Measurements from ENCODE around the gene CEP295NL.

The CEP295NL gene

DNA sequence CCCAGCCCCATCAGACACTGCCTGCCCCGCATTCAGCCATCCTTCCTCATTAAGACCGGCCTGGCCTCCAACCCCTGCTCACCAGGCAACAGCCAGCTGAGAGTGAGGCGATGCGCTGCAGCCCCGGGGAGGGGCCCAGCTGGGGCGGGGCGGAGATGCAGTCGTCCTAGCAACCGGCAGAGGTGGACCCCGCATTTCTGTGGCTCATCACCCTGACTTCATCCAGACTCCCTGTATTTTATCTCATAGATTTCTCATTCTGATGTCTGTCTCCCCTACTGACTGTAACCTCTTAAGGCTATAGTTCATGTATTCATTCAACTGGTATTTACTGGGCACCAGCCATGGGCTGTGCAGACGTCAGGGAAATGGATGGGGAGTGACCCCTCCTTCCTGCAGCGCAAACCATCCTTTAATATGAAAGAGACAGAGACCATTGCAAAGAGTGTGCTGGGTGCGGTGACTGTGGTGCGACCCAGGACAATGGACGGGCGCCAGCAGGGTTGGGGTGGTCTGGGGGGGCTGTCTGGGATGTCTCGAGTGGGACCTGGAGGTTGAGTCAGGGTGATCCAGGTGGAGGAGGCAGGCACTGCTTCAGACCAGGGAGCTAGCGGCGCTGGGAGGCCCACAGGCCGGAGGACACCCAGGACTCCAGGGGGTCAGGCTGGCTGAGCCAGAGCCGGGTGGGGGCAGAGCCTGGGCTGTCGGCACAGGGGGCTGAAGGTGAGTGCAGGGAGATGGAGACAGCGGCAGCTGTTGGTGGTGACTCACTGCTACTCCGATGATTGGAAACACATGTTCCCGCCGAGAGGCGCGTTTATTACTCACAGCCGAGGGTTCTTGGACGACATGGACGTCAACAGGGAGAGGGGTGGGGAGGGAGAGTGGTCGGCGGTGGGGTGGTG is 32.7 kb upstream of the CEP295NL start:
- no peak for DNase-seq
- no peak overlapping the region for H3K4me2 ChIP-seq (ENCODE audit: low read depth, low read length)

DNA sequence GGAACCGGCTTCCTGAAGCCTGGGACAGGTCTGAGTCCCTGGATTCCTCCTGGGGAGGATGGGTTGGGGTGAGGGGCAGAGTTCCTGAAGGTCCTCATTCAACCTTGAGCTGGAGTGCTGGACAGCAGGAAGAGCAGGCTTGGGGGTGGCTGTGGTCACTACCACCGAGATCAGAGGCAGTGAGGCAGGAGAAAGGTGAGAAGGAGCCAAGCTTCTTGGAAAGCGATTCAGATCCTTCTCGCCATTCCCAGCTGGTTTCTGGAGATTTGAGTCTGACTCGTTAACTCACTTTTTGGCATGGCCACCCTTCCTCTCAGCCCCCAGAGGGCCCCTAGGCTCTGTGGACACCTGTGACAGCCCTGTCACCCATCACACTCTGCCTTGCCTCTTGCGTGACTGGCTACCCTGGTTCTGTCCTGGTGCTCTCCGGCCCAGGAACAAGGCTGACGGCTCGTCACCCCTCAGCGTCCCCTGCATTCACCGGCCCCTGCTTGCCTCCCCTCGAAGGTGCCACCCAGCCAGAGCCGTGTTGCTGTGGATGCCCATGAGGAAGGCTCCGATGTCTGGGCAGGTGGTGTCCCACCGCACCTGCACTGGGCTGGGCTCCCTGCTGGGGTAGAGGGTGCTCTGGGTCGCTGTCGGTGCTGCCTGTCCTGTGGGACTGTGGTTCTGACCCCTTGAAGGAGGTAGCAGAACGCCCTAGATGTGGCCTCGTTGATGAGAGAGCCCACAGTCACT is 31.8 kb upstream of the CEP295NL start:
- Histone ChIP-seq H3K27ac (ENCODE audit: low read length) (peak overlapping the region; percentile 95; the same call in 1 of the 2 replicates), H3K9me3 (replicated peaks; ENCODE audit: insufficient read depth, low read length) (no peaks in the 10 kb centered on the region), H4K20me1 (ENCODE audit: insufficient read depth, low read length) (no peaks in the 10 kb centered on the region), H3F3A (ENCODE audit: insufficient read depth, low read length) (peaks cover 19% of the 10 kb centered on the region), H3K36me3 (replicated peaks; ENCODE audit: insufficient read depth, low read length) (no peaks in the 10 kb centered on the region), H3K4me3 (ENCODE audit: low read length) (no peak overlapping the region), H2AFZ (ENCODE audit: low read length) (peak overlapping the region; percentile 63), H3K27me3 (replicated peaks; ENCODE audit: insufficient read depth, low read length) (no peaks in the 10 kb centered on the region), H3K79me2 (ENCODE audit: low read length) (no peaks in the 10 kb centered on the region), H3K4me2 (ENCODE audit: low read depth, low read length) (peak overlapping the region; percentile 57; the same call in 1 of the 2 replicates), H3K9ac (ENCODE audit: low read length) (peak overlapping the region; percentile 62), H3K9me2 (replicated peaks; ENCODE audit: insufficient read depth, low read length) (no peaks in the 10 kb centered on the region), H3K4me1 (ENCODE audit: low read length) (peaks cover 25% of the 10 kb centered on the region)
- no peak for DNase-seq
- TF ChIP-seq EZH2 (optimal IDR thresholded peaks at IDR 0.05; ENCODE audit: low read depth, low read length): no peak
- TF ChIP-seq EZH2phosphoT487 (IDR thresholded peaks at IDR 0.05; ENCODE audit: low read length): no peak
- TF ChIP-seq, protein P1, sequence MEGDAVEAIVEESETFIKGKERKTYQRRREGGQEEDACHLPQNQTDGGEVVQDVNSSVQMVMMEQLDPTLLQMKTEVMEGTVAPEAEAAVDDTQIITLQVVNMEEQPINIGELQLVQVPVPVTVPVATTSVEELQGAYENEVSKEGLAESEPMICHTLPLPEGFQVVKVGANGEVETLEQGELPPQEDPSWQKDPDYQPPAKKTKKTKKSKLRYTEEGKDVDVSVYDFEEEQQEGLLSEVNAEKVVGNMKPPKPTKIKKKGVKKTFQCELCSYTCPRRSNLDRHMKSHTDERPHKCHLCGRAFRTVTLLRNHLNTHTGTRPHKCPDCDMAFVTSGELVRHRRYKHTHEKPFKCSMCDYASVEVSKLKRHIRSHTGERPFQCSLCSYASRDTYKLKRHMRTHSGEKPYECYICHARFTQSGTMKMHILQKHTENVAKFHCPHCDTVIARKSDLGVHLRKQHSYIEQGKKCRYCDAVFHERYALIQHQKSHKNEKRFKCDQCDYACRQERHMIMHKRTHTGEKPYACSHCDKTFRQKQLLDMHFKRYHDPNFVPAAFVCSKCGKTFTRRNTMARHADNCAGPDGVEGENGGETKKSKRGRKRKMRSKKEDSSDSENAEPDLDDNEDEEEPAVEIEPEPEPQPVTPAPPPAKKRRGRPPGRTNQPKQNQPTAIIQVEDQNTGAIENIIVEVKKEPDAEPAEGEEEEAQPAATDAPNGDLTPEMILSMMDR (IDR thresholded peaks at IDR 0.05; ENCODE audit: low read length): no peak

More for the DNA sequence above, 32.7 kb upstream of the CEP295NL start:
- no peak overlapping the region for H3K27ac ChIP-seq (ENCODE audit: low read length)
- H3K36me3 ChIP-seq (replicated peaks; ENCODE audit: insufficient read depth, low read length): no peaks in the 10 kb centered on the region
- H3K27me3 ChIP-seq (replicated peaks; ENCODE audit: insufficient read depth, low read length): no peaks in the 10 kb centered on the region
- no peaks in the 10 kb centered on the region for H3K9me3 ChIP-seq (replicated peaks; ENCODE audit: insufficient read depth, low read length)
- no peaks in the 10 kb centered on the region for H3K9me2 ChIP-seq (replicated peaks; ENCODE audit: insufficient read depth, low read length)
- H3K4me3 ChIP-seq (ENCODE audit: low read length): no peak overlapping the region
- no peak overlapping the region for H2AFZ ChIP-seq (ENCODE audit: low read length)
- no peaks in the 10 kb centered on the region for H3K79me2 ChIP-seq (ENCODE audit: low read length)
- TF ChIP-seq EZH2 (optimal IDR thresholded peaks at IDR 0.05; ENCODE audit: low read depth, low read length) (no peak), EZH2phosphoT487 (IDR thresholded peaks at IDR 0.05; ENCODE audit: low read length) (no peak)
- TF ChIP-seq, protein P1 (IDR thresholded peaks at IDR 0.05; ENCODE audit: low read length): no peak
- H3K9ac ChIP-seq (ENCODE audit: low read length): no peak overlapping the region
- no peaks in the 10 kb centered on the region for H4K20me1 ChIP-seq (ENCODE audit: insufficient read depth, low read length)
- H3F3A ChIP-seq (ENCODE audit: insufficient read depth, low read length): peaks cover 19% of the 10 kb centered on the region
- H3K4me1 ChIP-seq (ENCODE audit: low read length): peaks cover 25% of the 10 kb centered on the region

DNA sequence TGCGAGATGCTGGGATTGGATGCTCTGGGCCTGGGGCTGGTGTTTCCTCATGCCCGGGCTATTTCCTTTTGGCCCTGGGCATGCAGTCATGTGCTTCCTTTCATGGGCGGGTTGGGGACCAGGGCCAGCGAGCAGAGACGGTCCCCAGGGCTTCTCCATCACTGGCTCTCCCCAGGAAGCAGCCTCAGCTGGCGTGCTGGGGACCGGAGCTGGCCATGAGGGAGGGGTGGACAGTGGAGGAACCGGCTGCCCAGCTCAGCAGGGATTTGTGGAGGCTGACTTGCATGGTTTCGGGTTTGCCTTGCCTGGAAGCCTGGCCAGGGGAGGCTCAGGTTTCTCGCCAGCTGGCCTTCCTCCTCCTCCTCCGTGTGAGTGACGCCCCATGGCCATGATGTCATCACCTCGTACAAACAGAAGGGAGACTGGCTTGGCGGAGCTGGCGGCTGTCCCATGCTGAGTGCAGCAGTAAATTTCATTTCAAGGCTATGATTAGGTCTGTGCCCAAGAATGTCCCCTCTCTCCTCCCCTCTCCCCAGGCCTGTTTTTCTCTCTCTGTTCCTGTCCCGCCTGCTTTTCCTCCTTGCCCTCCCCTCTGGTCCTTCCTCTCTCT is 31.1 kb upstream of the CEP295NL start:
- no peaks in the 10 kb centered on the region for H3K9me2 ChIP-seq (replicated peaks; ENCODE audit: insufficient read depth, low read length)
- no peak overlapping the region; the same call in 1 of the 2 replicates for H3K4me3 ChIP-seq (ENCODE audit: low read length)
- H2AFZ ChIP-seq (ENCODE audit: low read length): peak overlapping the region; percentile 63
- H4K20me1 ChIP-seq (ENCODE audit: insufficient read depth, low read length): no peaks in the 10 kb centered on the region
- peak overlapping the region; percentile 95 for H3K27ac ChIP-seq (ENCODE audit: low read length)
- TF ChIP-seq EZH2 (optimal IDR thresholded peaks at IDR 0.05; ENCODE audit: low read depth, low read length) (no peak), EZH2phosphoT487 (IDR thresholded peaks at IDR 0.05; ENCODE audit: low read length) (no peak)
- TF ChIP-seq, protein P1 (IDR thresholded peaks at IDR 0.05; ENCODE audit: low read length): no peak
- peaks cover 19% of the 10 kb centered on the region for H3F3A ChIP-seq (ENCODE audit: insufficient read depth, low read length)
- H3K4me1 ChIP-seq (ENCODE audit: low read length): peaks cover 25% of the 10 kb centered on the region
- H3K9me3 ChIP-seq (replicated peaks; ENCODE audit: insufficient read depth, low read length): no peaks in the 10 kb centered on the region
- peak; percentile 46 for DNase-seq
- peak overlapping the region; percentile 62 for H3K9ac ChIP-seq (ENCODE audit: low read length)
- H3K79me2 ChIP-seq (ENCODE audit: low read length): no peaks in the 10 kb centered on the region
- no peaks in the 10 kb centered on the region for H3K36me3 ChIP-seq (replicated peaks; ENCODE audit: insufficient read depth, low read length)
- peak overlapping the region; percentile 57 for H3K4me2 ChIP-seq (ENCODE audit: low read depth, low read length)
- no peaks in the 10 kb centered on the region for H3K27me3 ChIP-seq (replicated peaks; ENCODE audit: insufficient read depth, low read length)

Data from MM.1S (cell line).